Activated CD8-positive, alpha-beta T cell treated with anti-CD3 and anti-CD28 coated beads for 36 hours (primary cell): Measurements from ENCODE around the gene TSPAN1. TPM values are rescaled to one million over a fixed set of nuclear protein-coding genes. Genes with fewer than 3 reads are reported as not detected.

Source experiments
- ATAC-seq: fragments of 200-7000 bp; cut with Tn5 transposase; one replicate; pipeline ENCODE4 v1.10.0; 2021; ENCODE audit warnings: mild to moderate bottlenecking, moderate library complexity
- CTCF ChIA-PET: fragments of 350-600 bp; sonication (Branson Sonifier 250); formaldehyde crosslinking; loops from one replicate; lab custom pipeline; 2021; ENCODE audit warnings: antibody characterized with exemption; lab: Charles Lee
- POLR2A ChIA-PET: fragments of 350-600 bp; sonication (Branson Sonifier 250); formaldehyde crosslinking; loops from one replicate; lab custom pipeline; 2021; ENCODE audit warnings: antibody characterized with exemption; lab: Charles Lee
- DNase-seq: peaks from one replicate; pipeline ENCODE4 v3.0.0-alpha.2; 2020
- H3K27ac Mint-ChIP-seq: one replicate; pipeline ENCODE4 v1.8.0; 2021; ENCODE audit warnings: mild to moderate bottlenecking, mixed read lengths
- H3K27me3 Mint-ChIP-seq: one replicate; pipeline ENCODE4 v1.8.0; 2021; ENCODE audit warnings: mixed read lengths
- H3K36me3 Mint-ChIP-seq: one replicate; pipeline ENCODE4 v1.8.0; 2021; ENCODE audit warnings: low read depth, mixed read lengths
- H3K4me1 Mint-ChIP-seq: one replicate; pipeline ENCODE4 v1.8.0; 2021; ENCODE audit warnings: low read depth, mixed read lengths
- H3K4me3 Mint-ChIP-seq: one replicate; pipeline ENCODE4 v1.8.0; 2021; ENCODE audit warnings: mild to moderate bottlenecking, moderate library complexity, mixed read lengths
- H3K9me3 Mint-ChIP-seq: one replicate; pipeline ENCODE4 v1.8.0; 2021; ENCODE audit warnings: mixed read lengths
- CTCF ChIP-seq: fragments of 200-600 bp; IDR thresholded peaks from one replicate; pipeline ENCODE4 v1.8.0; 2022; ENCODE audit warnings: antibody characterized with exemption, mild to moderate bottlenecking
- intact Hi-C: fragments of 100-400 bp; cut with micrococcal nuclease; formaldehyde crosslinking; loops from one replicate; pipeline ENCODE4 v1.10.0; 2022
- total RNA-seq, 2 experiments: library from RNA; stranded (reverse); gene quantifications; one replicate each; pipeline ENCODE4 v1.2.3, GENCODE V29; 2021

Gene TSPAN1
- total RNA-seq, 2 experiments from 2014 or later: not detected

- POLR2A ChIA-PET: interaction anchor here (0.6 to 1.1 kb wide), 3 partner anchors 24 to 816 kb away, joined by 3 read pairs; no protein-coding TSS in a partner anchor
- Mint-ChIP-seq H3K27me3 (no peaks in the 10 kb centered on the region), H3K9me3 (no peaks in the 10 kb centered on the region), H3K36me3 (peaks cover 9% of the 10 kb centered on the region), H3K27ac (no peak overlapping the region), H3K4me3 (no peak overlapping the region), H3K4me1 (no peaks in the 10 kb centered on the region)
- no peak for ATAC-seq
- intact Hi-C loops: no loop called here
- DNase-seq: no peak
- no peak for TF ChIP-seq CTCF
- CTCF ChIA-PET: interaction anchor here (0.9 to 2.0 kb wide), 4 partner anchors 9 to 149 kb away, joined by 3 to 7 read pairs (median 3); partner anchors contain the start of gene LURAP1
These were observed 16.3 kb downstream of the TSPAN1 start for GRCh38 chr1:46191033-46191701.

GRCh38 chr1:46192171-46192570 lies 17.3 kb downstream of the TSPAN1 start:
- H3K9me3 Mint-ChIP-seq: no peaks in the 10 kb centered on the region
- no peak overlapping the region for H3K4me3 Mint-ChIP-seq
- TF ChIP-seq CTCF: no peak
- ChIA-PET POLR2A (interaction anchor here (1.1 kb wide), 1 partner anchor 25 kb away, joined by 3 read pairs; no protein-coding TSS in a partner anchor), CTCF (interaction anchor here (0.9 to 2.0 kb wide), 5 partner anchors 11 to 150 kb away, joined by 3 to 7 read pairs (median 3); partner anchors contain the start of gene LURAP1)
- H3K4me1 Mint-ChIP-seq: peaks cover 5% of the 10 kb centered on the region
- H3K36me3 Mint-ChIP-seq: peaks cover 9% of the 10 kb centered on the region
- DNase-seq (no peak), ATAC-seq (no peak)
- no peak overlapping the region for H3K27ac Mint-ChIP-seq
- intact Hi-C loops: no loop called here
- H3K27me3 Mint-ChIP-seq: no peaks in the 10 kb centered on the region

GRCh38 chr1:46193285-46193684 lies 18.4 kb downstream of the TSPAN1 start:
- POLR2A ChIA-PET: interaction anchor here (1.5 kb wide), 1 partner anchor 9 kb away, joined by 9 read pairs; no protein-coding TSS in a partner anchor
- Mint-ChIP-seq H3K27ac (no peak overlapping the region), H3K36me3 (peaks cover 9% of the 10 kb centered on the region), H3K27me3 (no peaks in the 10 kb centered on the region), H3K4me3 (no peak overlapping the region), H3K4me1 (peaks cover 8% of the 10 kb centered on the region), H3K9me3 (no peaks in the 10 kb centered on the region)
- ATAC-seq (no peak), DNase-seq (no peak)
- no peak for TF ChIP-seq CTCF
- intact Hi-C loops: no loop called here
- CTCF ChIA-PET: interaction anchor here (1.0 to 2.4 kb wide), 2 partner anchors 30 to 52 kb away, joined by 3 to 8 read pairs; no protein-coding TSS in a partner anchor

GRCh38 chr1:46193984-46194570 lies 19.2 kb downstream of the TSPAN1 start:
- no peak for ATAC-seq
- Mint-ChIP-seq H3K27me3 (no peaks in the 10 kb centered on the region), H3K27ac (no peak overlapping the region), H3K4me3 (no peak overlapping the region), H3K4me1 (peaks cover 10% of the 10 kb centered on the region), H3K36me3 (peaks cover 9% of the 10 kb centered on the region), H3K9me3 (no peaks in the 10 kb centered on the region)
- no peak for DNase-seq
- POLR2A ChIA-PET: interaction anchor here (1.5 kb wide), 1 partner anchor 9 kb away, joined by 9 read pairs; no protein-coding TSS in a partner anchor
- intact Hi-C loops: no loop called here
- CTCF ChIA-PET: interaction anchor here (2.4 kb wide), 1 partner anchor 29 kb away, joined by 8 read pairs; no protein-coding TSS in a partner anchor
- no peak for TF ChIP-seq CTCF
